Measurements from ENCODE around the gene CACNA1D. TPM values are rescaled to one million over a fixed set of nuclear protein-coding genes. Genes with fewer than 3 reads are reported as not detected.

CACNA1D gene
- total RNA-seq, 5 donors from 2014 or later (not counting 1 experiment from before 2014, with no cell fraction given), result 0.09 to 0.47 (median 0.34) TPM; not detected in 1

- 71% methylated on average over 2 of the region's 8 CpGs for WGBS (ENCODE audit: insufficient coverage)
- Mint-ChIP-seq H3K27me3 (peaks cover 5 to 14% of the 10 kb centered on the region in 2 donors), H3K36me3 (no peaks in the 10 kb centered on the region), H3K27ac (no peak overlapping the region), H3K4me3 (no peak overlapping the region), H3K9me3 (no peaks in the 10 kb centered on the region), H3K4me1 (peaks cover 7 to 15% (median 9%) of the 10 kb centered on the region in 3 donors)
- H3K4me1 ChIP-seq (ENCODE audit: control insufficient read depth in 1 of 2, extremely low read depth in 1 of 2, insufficient read depth in 2 of 2, low read length in 2 of 2), result peaks cover 0 to 10% of the 10 kb centered on the region in 2 experiments
- no peaks in the 10 kb centered on the region for H3K9me3 ChIP-seq
- CTCF ChIA-PET, result no interaction called here
- DNase-seq (no peak), ATAC-seq (replicated peaks in 1 of 4) (no peak)
- no peak overlapping the region for H3K4me3 ChIP-seq (ENCODE audit: control insufficient read depth in 1 of 2, extremely low read depth in 1 of 2, low read length in 1 of 2)
- peaks cover 0 to 2% of the 10 kb centered on the region in 2 experiments for H3K27me3 ChIP-seq (replicated peaks in 1 of 2; ENCODE audit: control insufficient read depth in 2 of 2, extremely low read depth in 1 of 2, insufficient read depth in 2 of 2, low read length in 1 of 2)
- no peaks in the 10 kb centered on the region for H3K36me3 ChIP-seq (ENCODE audit: control insufficient read depth in 2 of 2, extremely low read depth in 1 of 2, insufficient read depth in 1 of 2, low read length in 1 of 2)
- POLR2A ChIA-PET, result no interaction called here
- no peak overlapping the region for H3K27ac ChIP-seq (ENCODE audit: low read length)
Observed at GRCh38 chr3:53748512-53749271, 254.3 kb downstream of the CACNA1D start.

GRCh38 chr3:53749448-53749847 lies 255.0 kb downstream of the CACNA1D start:
- no peak overlapping the region for H3K27ac Mint-ChIP-seq
- no peaks in the 10 kb centered on the region for H3K36me3 Mint-ChIP-seq
- no peak overlapping the region for H3K4me3 Mint-ChIP-seq
- no peak for DNase-seq
- H3K4me3 ChIP-seq (ENCODE audit: control insufficient read depth in 1 of 2, extremely low read depth in 1 of 2, low read length in 1 of 2), result no peak overlapping the region
- no peak overlapping the region for H3K27ac ChIP-seq (ENCODE audit: low read length)
- ChIA-PET CTCF (no interaction called here), POLR2A (no interaction called here)
- H3K27me3 Mint-ChIP-seq, result peaks cover 5 to 14% of the 10 kb centered on the region in 2 donors
- no peak for ATAC-seq (replicated peaks in 1 of 4)
- H3K9me3 Mint-ChIP-seq, result no peaks in the 10 kb centered on the region
- H3K9me3 ChIP-seq, result no peaks in the 10 kb centered on the region
- peaks cover 10 to 22% (median 17%) of the 10 kb centered on the region in 3 donors for H3K4me1 Mint-ChIP-seq
- no peaks in the 10 kb centered on the region for H3K36me3 ChIP-seq (ENCODE audit: control insufficient read depth in 2 of 2, extremely low read depth in 1 of 2, insufficient read depth in 1 of 2, low read length in 1 of 2)
- 96% methylated on average over 4 of the region's 5 CpGs for WGBS (ENCODE audit: insufficient coverage)
- H3K4me1 ChIP-seq (ENCODE audit: control insufficient read depth in 1 of 2, extremely low read depth in 1 of 2, insufficient read depth in 2 of 2, low read length in 2 of 2), result peaks cover 0 to 15% of the 10 kb centered on the region in 2 experiments
- peaks cover 0 to under 1% of the 10 kb centered on the region in 2 experiments for H3K27me3 ChIP-seq (replicated peaks in 1 of 2; ENCODE audit: control insufficient read depth in 2 of 2, extremely low read depth in 1 of 2, insufficient read depth in 2 of 2, low read length in 1 of 2)

- 78% methylated on average over 16 of the region's 17 CpGs for WGBS (ENCODE audit: insufficient coverage)
Observed at GRCh38 chr3:53750253-53751210, 256.1 kb downstream of the CACNA1D start.

GRCh38 chr3:53753518-53754183 lies 259.2 kb downstream of the CACNA1D start:
- peak; percentile 55 to 83 (median 75) for ATAC-seq (replicated peaks in 1 of 4)
- H3K9me3 Mint-ChIP-seq, result no peaks in the 10 kb centered on the region
- peaks cover 10 to 28% (median 22%) of the 10 kb centered on the region in 3 donors for H3K4me1 Mint-ChIP-seq
- peak overlapping the region; percentile 62 to 70 for H3K27ac Mint-ChIP-seq
- POLR2A ChIA-PET, result no interaction called here
- H3K4me3 Mint-ChIP-seq, result no peak overlapping the region
- H3K36me3 Mint-ChIP-seq, result no peaks in the 10 kb centered on the region
- Histone ChIP-seq H3K4me3 (ENCODE audit: control insufficient read depth in 1 of 2, extremely low read depth in 1 of 2, low read length in 1 of 2) (no peak overlapping the region), H3K4me1 (ENCODE audit: control insufficient read depth in 1 of 2, extremely low read depth in 1 of 2, insufficient read depth in 2 of 2, low read length in 2 of 2) (peaks cover 0 to 16% of the 10 kb centered on the region in 2 experiments), H3K9me3 (no peaks in the 10 kb centered on the region), H3K27me3 (replicated peaks in 1 of 2; ENCODE audit: control insufficient read depth in 2 of 2, extremely low read depth in 1 of 2, insufficient read depth in 2 of 2, low read length in 1 of 2) (no peaks in the 10 kb centered on the region), H3K27ac (ENCODE audit: low read length) (peak overlapping the region; percentile 20), H3K36me3 (ENCODE audit: control insufficient read depth in 2 of 2, extremely low read depth in 1 of 2, insufficient read depth in 1 of 2, low read length in 1 of 2) (no peaks in the 10 kb centered on the region)
- peaks cover 5 to 11% of the 10 kb centered on the region in 2 donors for H3K27me3 Mint-ChIP-seq
- CTCF ChIA-PET, result no interaction called here
- DNase-seq, result peak in 6 of 35 experiments; percentile 2 to 20 (median 12)
- WGBS (ENCODE audit: insufficient coverage), result 29% methylated on average over 2 of the region's 9 CpGs

More at GRCh38 chr3:53750253-53751210, 256.1 kb downstream of the CACNA1D start:
- H3K9me3 ChIP-seq, result no peaks in the 10 kb centered on the region
- DNase-seq (peak in 8 of 35 experiments; percentile 1 to 22 (median 12)), ATAC-seq (replicated peaks in 1 of 4) (peak in 1 of 4 experiments; percentile 17)
- Mint-ChIP-seq H3K4me1 (peaks cover 10 to 28% (median 22%) of the 10 kb centered on the region in 3 donors), H3K36me3 (no peaks in the 10 kb centered on the region), H3K27ac (peak overlapping the region in 1 of 2 donors; percentile 70), H3K9me3 (no peaks in the 10 kb centered on the region), H3K4me3 (no peak overlapping the region), H3K27me3 (peaks cover 5 to 14% of the 10 kb centered on the region in 2 donors)
- H3K36me3 ChIP-seq (ENCODE audit: control insufficient read depth in 2 of 2, extremely low read depth in 1 of 2, insufficient read depth in 1 of 2, low read length in 1 of 2), result no peaks in the 10 kb centered on the region
- peaks cover 0 to 16% of the 10 kb centered on the region in 2 experiments for H3K4me1 ChIP-seq (ENCODE audit: control insufficient read depth in 1 of 2, extremely low read depth in 1 of 2, insufficient read depth in 2 of 2, low read length in 2 of 2)
- ChIA-PET CTCF (no interaction called here), POLR2A (no interaction called here)
- H3K27me3 ChIP-seq (replicated peaks in 1 of 2; ENCODE audit: control insufficient read depth in 2 of 2, extremely low read depth in 1 of 2, insufficient read depth in 2 of 2, low read length in 1 of 2), result no peaks in the 10 kb centered on the region
- H3K4me3 ChIP-seq (ENCODE audit: control insufficient read depth in 1 of 2, extremely low read depth in 1 of 2, low read length in 1 of 2), result no peak overlapping the region
- no peak overlapping the region for H3K27ac ChIP-seq (ENCODE audit: low read length)

- peaks cover 10 to 26% (median 22%) of the 10 kb centered on the region in 3 donors for H3K4me1 Mint-ChIP-seq
- peaks cover 5% of the 10 kb centered on the region in 2 donors for H3K27me3 Mint-ChIP-seq
- H3K4me3 Mint-ChIP-seq, result no peak overlapping the region
- Histone ChIP-seq H3K36me3 (ENCODE audit: control insufficient read depth in 2 of 2, extremely low read depth in 1 of 2, insufficient read depth in 1 of 2, low read length in 1 of 2) (no peaks in the 10 kb centered on the region), H3K27ac (ENCODE audit: low read length) (no peak overlapping the region), H3K4me1 (ENCODE audit: control insufficient read depth in 1 of 2, extremely low read depth in 1 of 2, insufficient read depth in 2 of 2, low read length in 2 of 2) (peaks cover 0 to 16% of the 10 kb centered on the region in 2 experiments), H3K4me3 (ENCODE audit: control insufficient read depth in 1 of 2, extremely low read depth in 1 of 2, low read length in 1 of 2) (no peak overlapping the region), H3K9me3 (no peaks in the 10 kb centered on the region), H3K27me3 (replicated peaks in 1 of 2; ENCODE audit: control insufficient read depth in 2 of 2, extremely low read depth in 1 of 2, insufficient read depth in 2 of 2, low read length in 1 of 2) (no peaks in the 10 kb centered on the region)
- no peaks in the 10 kb centered on the region for H3K9me3 Mint-ChIP-seq
- ATAC-seq (replicated peaks in 1 of 4), result no peak
- H3K36me3 Mint-ChIP-seq, result no peaks in the 10 kb centered on the region
- CTCF ChIA-PET, result no interaction called here
- POLR2A ChIA-PET, result no interaction called here
- no CpG with 5 or more reads among the region's 9 CpGs for WGBS (ENCODE audit: insufficient coverage)
- DNase-seq, result no peak
- H3K27ac Mint-ChIP-seq, result peak overlapping the region; percentile 58 to 59
Observed at GRCh38 chr3:53754325-53754724, 259.9 kb downstream of the CACNA1D start.

- peaks cover 0 to 6% of the 10 kb centered on the region in 2 experiments for H3K4me1 ChIP-seq (ENCODE audit: control insufficient read depth in 1 of 2, extremely low read depth in 1 of 2, insufficient read depth in 2 of 2, low read length in 2 of 2)
- POLR2A ChIA-PET, result no interaction called here
- H3K27ac ChIP-seq (ENCODE audit: low read length), result no peak overlapping the region
- CTCF ChIA-PET, result no interaction called here
- Mint-ChIP-seq H3K4me3 (no peak overlapping the region), H3K9me3 (no peaks in the 10 kb centered on the region), H3K4me1 (peaks cover under 1 to 12% (median 11%) of the 10 kb centered on the region in 3 donors), H3K27me3 (no peaks in the 10 kb centered on the region), H3K36me3 (no peaks in the 10 kb centered on the region), H3K27ac (no peak overlapping the region)
- ATAC-seq (replicated peaks in 1 of 4), result no peak
- no peak overlapping the region for H3K4me3 ChIP-seq (ENCODE audit: control insufficient read depth in 1 of 2, extremely low read depth in 1 of 2, low read length in 1 of 2)
- H3K9me3 ChIP-seq, result no peaks in the 10 kb centered on the region
- DNase-seq, result no peak
- H3K27me3 ChIP-seq (replicated peaks in 1 of 2; ENCODE audit: control insufficient read depth in 2 of 2, extremely low read depth in 1 of 2, insufficient read depth in 2 of 2, low read length in 1 of 2), result peaks cover 0 to 2% of the 10 kb centered on the region in 2 experiments
- no peaks in the 10 kb centered on the region for H3K36me3 ChIP-seq (ENCODE audit: control insufficient read depth in 2 of 2, extremely low read depth in 1 of 2, insufficient read depth in 1 of 2, low read length in 1 of 2)
- 80% methylated on average over 1 of the region's 3 CpGs for WGBS (ENCODE audit: insufficient coverage)
Observed at GRCh38 chr3:53758846-53759245, 264.4 kb downstream of the CACNA1D start.

Measured in T-cell (primary cell).